GM19238 (cell line): ENCODE data around the gene DAZAP2.
A peak's percentile ranks its signal among the peaks of the same experiment; 100 is the strongest.
"Not testable (repeated sequence)": the region's sequence is repeated elsewhere in the genome, so short reads cannot be mapped to it uniquely, and the experiment has no call there.

Experiments used
- DNase-seq: peaks from one replicate; pipeline ENCODE4 v3.0.0; 2011; ENCODE audit warnings: low spot score; ENCODE audit not compliant: insufficient read length

The DAZAP2 gene

DNA sequence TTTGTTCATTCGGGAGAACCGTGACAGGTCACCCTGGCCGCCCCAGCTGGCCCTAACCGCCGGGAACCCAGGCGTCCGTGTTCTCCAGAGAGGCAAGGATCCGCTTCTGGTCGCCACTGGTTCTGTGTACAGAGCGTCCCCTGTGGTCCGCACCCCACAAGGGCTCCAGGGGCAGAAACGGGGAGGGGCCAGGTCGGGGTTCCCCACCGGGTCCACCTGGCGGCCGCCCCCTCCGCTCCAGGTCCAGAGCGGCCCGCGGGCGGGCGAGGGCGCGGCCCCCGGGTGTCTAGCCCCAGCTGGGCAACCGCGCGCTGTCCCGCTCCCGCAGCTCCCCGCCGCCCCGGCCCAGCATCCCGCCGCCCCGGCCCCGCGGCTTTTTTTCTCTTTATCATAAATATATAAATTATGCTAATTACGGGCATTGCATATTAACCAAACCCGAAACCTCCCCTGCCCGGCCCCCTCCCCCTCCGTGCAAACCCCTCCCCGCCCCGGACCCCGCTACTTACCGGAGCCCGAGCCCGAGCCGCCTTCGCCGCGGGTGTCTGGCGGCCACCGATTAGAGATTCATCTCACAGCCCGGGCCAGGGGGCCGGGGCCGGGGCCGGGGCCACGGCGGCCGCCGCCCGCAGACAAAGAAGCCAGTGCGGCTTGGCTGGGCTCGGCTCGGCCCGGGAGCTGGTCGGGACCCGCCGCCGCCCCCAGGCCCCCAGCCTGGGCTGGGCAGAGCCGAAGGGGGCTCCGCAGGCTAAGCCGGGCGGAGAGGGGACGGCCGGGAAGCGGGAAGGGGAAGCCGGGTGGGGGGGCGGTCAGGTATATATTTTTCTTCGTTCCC is 21.3 kb upstream of the DAZAP2 start:
- peak; percentile 77 for DNase-seq

DNA sequence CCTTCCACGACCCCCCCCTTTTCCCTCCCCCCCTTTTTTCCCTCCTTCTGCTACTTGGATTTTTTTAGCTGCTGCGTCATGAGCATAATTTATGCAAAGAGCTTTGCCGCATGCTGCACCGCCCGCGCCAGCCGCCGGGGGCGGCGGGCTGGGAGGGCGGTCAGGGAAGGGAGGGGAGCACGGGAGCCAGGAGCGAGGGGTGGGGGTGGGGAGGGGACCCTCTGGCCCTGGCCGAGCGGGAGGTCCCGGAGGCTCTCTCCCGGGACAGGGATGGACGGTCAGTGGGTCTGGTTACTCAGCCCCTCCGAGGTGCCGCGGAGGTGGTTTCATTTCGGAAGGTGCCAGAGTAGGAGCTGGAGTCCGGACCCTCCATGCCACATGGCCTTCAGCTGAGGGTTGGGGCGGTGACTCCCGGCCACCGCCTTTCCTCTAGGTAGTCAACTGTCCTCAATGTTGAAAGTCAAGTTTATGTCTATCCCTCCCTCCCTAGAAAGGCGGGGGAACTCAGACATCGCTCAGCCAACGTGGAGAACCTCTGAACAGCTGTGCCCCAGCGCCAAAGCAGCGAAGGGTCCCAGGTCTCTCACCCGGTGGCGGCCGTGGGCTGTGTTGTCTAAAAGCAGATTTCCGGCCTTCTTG is 20.5 kb upstream of the DAZAP2 start, which contains the start of gene POU6F1:
Gene POU6F1 (minus strand): TSS at position 95 of the 639 bp plus-strand sequence. CDS start 11,226 bp downstream, outside the sequence.
- DNase-seq, result peak; percentile 90

DNA sequence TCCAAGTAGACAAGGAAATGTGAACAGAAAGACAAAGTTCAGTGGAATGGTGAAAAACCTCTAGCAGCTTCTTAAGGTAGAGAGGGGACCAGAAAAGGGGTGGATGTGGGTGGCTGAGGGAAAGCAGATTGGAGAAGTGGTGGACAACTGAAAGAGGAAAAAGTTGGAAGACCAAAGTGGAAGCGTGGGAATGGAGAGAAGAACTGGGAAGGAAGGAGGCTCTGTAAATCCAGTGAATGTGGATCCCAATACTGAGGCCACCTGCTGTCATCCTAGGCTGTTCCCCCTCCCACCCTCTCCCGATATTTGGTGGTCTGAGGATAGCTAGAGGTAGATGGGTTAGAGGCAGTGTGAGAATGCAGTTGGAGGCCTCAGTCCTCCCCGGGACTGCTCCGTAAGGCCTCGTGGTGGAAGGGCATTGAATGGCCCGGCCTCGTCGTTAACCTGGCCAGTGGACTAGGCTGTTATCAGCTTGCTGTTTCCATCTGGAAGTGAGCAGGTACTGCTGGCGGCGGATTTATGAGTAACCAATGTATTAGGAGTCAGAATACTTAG is 19.9 kb upstream of the DAZAP2 start:
- DNase-seq, result no peak

DNA sequence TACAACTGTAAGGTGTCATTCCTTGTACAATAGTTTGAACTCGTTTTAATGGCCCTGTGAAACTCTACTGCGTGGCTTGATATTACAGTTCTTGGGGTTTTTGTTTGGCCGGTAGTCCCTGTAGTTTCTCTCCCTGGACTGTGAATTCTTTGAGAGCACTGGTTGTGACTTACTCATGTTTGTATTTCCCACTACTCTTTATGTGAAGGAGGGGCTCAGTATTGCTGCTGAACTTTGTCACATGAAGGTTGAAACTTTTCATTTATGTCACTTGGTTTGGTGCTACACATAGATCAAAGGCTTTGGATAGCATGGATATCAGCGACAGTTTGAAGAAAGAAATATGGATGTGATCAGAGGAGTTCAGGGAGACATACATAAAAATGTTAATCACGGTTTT is 19.3 kb upstream of the DAZAP2 start:
- DNase-seq, result no peak

DNA sequence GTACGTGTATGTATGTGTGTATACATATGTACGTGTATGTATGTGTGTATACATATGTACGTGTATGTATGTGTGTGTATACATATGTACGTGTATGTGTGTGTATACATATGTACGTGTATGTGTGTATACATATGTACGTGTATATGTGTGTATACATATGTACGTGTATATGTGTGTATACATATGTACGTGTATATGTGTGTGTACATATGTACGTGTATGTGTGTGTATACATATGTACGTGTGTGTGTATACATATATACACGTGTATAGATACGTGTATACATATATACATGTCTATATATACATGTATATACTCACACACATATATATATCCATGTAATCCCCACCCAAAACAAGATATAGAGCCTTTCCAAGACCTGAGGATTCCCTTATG is 18.8 kb upstream of the DAZAP2 start:
- DNase-seq, result not testable (repeated sequence)

DNA sequence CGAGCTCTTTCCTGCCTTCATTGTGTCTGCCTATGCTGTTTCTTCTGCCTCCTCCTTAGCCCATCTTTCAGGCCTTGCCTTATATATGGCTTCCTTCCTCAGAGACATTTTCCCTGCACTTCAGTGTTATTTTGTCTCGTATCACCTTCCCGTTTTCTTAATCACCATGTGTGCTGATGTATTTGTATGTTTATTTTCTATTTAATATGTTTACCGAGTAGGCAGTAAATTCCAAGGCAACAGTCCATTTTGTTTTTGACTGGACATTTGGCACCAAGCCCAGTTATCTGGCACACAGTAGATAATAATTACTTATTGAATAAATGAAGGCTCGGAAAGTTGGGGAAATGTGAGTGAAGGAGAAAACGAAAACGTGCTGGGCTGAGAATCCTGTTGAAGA is 16.2 kb upstream of the DAZAP2 start:
- DNase-seq, result no peak

DNA sequence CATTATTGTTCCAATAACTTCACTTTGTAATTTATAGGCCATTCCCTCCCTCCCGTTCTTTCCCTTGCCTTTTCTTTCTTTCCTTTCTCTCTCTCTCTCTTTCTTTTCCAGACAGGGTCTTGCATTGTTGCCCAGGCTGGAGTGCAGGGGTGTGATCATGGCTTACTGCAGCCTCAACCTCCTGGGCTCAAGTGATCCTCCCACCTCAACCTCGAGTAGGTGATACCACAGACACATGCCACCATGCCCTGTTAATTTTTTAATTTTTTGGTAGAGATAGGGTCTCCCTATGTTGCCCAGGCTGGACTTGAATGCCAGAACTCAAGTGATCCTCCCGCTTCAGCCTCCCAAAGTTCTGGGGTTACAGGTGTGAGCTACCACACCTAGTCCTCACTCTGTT is 14.0 kb upstream of the DAZAP2 start:
- no peak for DNase-seq

DNA sequence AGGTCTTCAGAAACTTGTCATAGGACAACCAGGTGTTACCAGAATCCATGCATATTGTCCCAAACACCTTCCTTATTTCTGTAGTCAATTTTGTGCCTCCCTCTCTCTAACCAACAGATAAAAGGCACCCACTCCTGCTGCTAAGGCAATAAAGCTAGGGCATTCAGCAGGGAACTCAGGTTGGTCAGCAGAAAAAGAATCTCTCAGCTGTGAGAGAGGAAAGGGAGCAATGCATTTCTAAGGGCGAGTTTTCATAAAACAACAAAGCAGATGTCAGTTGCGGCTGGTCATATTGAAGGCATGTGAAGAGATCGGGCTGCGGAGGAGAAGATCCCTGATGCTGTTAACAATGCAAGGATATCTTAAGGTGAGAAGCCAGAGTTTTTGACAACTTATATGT is 13.4 kb upstream of the DAZAP2 start:
- no peak for DNase-seq

DNA sequence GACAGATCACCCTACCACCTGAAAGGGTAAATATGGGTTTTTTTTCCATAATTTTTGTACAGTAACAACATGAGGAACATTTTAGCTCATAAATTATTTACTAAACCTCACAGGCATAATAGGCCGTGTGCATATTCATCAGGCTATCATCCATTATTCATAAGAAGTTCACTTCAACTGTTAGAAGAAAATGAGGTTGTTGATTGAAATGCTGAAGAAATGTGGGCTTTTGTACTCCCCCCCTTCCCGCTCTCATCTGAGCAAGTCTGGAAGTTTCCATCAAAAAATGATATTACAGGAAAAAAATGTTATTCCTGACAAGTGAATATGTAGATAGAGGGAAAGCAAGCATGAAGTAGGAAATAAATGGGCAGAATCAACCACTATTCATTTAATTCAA is 12.9 kb upstream of the DAZAP2 start:
- no peak for DNase-seq

DNA sequence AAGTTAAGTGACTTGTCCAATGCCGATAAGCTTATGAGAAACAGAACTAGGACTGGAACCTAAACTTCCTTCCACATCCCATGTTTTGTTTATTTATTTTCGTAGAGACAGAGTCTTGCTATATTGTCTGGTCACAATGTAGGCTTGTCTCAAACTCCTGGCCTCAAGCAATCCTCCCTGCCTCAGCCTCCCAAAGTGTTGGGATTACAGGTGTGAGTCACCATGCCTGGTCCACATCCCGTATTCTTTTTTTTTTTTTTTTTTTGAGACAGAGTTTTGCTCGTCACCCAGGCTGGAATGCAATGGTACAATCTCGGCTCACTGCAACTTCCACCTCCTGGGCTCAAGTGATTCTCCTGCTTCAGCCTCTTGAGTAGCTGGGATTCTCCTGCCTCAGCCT is 11.5 kb upstream of the DAZAP2 start:
- not testable (repeated sequence) for DNase-seq

DNA sequence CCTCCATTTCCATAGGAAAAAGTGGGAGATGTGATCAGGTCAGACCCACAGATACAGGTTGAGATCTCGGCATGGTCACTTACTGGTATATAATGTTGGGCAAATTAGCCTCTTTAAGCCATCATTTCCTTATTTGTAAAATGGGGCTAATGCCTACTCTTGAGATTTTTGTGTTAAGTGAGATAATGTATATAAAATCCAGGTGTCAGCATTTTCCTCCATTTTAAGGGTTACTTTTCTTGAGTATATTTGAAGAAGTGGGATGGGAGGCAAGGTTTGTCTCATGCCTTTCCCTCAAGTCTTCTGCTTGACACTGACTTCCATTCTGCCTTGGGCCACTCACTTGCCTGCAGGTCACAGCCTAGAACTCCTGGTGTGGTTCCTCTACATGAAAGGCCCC is 10.7 kb upstream of the DAZAP2 start:
- no peak for DNase-seq

DNA sequence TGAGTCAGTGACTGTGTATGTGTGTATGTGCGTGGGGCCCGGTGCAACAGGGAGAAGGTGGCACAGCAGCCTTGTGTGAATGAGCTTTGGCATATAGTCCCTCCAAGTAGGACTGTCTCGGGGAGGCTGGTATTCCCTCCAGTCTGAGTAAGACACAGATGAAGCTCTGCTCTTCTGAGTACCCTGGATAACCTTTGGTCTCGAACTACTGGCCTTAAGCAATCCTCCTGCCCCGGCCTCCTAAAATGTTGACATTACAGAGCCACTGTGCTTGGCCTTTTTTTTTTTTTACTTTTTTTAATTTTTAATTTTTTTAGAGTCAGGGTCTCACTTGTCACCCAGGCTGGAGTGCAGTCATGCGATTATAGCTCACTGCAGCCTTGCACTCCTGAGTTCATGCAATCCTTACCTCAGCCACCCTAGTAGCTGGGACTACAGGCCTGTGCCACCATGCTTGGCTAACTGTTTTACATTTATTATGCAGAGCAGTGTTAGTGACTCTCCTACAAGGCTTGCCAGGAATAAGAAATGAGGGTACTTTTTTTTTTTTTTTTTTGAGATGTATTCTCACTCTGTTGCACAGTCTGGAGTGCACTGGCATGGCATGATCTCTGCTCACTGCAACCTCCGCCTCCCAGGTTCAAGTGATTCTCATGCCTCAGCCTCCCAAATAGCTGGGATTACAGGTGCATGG is 9.4 kb upstream of the DAZAP2 start:
- DNase-seq, result no peak

DNA sequence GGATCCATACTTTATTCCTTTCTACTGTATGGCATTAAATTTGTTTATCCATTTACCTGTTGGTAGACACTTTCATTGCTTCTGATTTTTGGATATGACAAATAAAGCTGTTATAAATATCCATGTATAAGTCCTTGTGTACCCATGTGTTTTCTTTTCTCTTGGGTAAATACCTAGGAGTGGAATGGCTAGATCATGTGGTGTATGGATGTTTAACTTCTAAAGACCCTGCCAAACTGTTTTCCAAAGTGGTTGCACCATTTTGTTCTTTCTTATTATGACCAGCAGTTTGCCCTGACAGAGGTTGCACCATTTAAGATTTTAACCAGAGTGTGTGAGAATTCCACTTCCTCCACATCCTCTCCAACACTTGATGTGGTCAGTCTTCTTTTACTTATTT is 6.0 kb upstream of the DAZAP2 start:
- DNase-seq, result no peak

DNA sequence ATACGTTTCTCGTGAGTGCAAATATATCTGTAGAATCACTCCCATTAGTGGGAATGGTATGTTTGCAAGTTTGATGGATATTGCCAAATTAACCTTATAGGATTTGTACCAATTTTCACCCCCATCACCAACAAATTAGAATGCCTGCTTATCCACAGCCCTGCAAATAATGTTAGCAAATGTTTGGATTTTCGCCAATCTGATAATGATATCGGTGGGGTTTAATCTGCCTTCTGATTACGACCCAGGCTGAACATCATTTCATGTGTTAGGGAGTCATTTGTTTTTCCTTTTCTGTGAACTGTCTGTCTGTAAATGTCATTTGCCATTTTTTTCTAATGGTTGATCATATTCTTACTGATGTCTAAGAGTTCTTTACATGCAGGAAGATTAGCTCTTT is 4.1 kb upstream of the DAZAP2 start:
- no peak for DNase-seq

DNA sequence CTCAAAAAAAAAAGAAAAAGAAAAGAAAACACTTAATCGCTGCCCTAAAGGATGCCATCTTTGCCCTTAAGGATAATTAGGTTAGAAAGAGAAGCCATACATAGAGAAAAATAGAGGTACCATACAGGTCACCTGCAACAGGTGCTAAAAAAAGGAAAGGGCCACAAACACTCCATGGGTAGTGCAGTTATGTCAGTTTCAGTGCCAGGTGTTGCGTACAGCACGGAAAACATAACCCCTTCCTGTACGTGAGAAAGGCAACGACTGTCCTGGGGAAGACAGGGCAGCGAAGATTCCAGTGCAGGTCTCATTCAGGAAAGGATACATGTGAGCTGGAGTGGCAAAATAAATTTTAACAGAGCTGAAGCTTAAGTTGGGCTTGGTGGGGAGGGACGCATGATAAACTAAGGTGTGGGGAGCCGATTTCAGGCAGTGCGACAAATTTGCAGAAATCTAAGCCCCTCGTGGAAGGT is 553 bp upstream of the DAZAP2 start:
- peak; percentile 22 for DNase-seq

DNA sequence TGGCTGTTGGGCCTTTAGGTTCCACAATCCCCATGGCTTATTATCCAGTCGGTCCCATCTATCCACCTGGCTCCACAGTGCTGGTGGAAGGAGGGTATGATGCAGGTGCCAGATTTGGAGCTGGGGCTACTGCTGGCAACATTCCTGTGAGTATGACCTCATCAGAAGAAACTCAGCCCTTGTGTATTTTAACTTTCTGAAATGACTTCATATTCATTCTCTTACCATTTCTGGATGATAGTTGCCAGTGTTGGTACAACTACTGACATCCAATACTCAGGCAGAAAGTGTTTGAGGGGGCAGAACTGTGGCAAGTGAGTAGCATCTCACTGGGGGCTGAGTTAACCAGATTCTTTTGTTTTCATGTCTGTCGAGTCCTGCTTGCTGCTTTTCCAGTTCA is 2.3 kb downstream of the DAZAP2 start:
- no peak for DNase-seq

DNA sequence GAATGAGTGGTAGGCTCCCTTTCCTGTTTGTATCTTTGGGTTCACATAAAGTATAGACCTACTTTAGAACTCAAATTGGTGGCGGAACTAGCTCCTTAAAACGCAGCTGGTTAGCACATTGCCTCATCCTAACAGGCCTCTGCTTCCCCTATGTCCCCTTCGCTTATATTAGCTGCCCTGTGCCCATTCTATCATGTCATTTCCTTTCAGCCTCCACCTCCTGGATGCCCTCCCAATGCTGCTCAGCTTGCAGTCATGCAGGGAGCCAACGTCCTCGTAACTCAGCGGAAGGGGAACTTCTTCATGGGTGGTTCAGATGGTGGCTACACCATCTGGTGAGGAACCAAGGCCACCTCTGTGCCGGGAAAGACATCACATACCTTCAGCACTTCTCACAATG is 3.5 kb downstream of the DAZAP2 start:
- DNase-seq, result no peak

DNA sequence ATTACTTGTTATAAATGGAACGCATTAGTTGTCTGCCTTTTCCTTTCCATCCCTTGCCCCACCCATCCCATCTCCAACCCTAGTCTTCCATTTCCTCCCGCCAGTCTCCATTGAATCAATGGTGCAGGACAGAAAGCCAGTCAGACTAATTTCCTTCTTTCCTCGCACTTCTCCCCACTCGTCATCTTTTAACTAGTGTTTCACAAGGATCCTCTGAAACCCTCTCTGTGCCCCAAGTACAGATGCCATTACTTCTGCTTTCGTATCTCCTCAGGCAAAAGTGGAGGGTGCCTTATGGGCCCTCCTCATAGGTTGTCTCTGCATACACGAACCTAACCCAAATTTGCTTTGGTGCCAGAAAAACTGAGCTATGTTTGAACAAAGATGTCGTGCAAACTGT is 4.2 kb downstream of the DAZAP2 start:
- no peak for DNase-seq

DNA sequence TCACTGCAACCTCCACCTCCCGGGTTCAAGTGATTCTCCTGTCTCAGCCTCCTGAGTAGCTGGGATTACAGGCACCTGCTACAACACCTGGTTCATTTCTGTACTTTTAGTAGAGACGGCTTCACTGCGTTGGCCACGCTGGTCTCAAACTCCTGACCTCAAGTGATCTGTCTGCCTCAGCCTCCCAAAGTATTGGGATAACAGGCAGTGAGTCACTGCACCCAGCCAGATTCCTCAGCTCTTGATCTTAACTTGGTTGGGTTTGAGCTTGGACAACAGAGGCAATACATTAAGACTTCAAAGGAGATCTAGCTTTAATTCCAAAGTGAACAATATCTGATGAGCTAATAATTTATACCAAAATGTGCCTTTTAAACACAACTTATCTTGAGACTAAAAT is 5.6 kb downstream of the DAZAP2 start:
- no peak for DNase-seq

DNA sequence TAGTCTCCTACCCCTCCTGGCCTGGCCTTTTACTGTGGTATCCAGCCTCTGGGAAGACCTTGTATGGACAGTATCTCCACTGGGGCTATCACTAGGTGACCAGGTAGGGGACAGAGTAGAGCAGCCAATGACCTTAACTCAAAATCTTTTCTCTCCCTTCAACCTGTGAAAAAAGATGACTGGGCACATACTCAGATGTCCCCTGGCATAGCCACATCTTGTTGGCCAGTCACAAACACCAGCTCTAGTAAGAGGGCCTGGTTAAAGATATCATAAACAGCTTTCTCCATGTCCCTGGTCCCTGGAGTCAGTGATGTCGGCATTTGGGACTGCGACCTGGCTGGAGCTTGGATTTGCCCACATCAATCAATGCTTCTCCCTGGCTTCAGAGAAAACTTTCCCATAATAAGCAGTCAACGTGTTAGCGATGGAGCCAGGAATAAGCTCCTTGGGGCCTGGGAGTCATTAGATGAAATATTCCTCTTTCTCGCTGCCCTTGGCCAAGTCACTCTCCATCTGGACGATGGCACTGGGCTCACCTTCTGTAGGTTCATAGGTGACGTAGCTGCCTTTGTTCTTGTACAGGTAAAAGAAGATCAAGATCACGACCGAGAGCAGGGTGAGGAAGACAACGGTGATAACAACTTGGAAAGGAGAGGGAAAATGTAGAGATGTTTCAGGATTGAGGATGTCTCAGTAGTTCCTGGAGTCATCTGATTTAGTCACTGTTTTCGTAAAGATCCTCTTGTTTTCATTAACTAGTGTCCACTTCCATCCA is 7.0 kb downstream of the DAZAP2 start:
- DNase-seq, result no peak

DNA sequence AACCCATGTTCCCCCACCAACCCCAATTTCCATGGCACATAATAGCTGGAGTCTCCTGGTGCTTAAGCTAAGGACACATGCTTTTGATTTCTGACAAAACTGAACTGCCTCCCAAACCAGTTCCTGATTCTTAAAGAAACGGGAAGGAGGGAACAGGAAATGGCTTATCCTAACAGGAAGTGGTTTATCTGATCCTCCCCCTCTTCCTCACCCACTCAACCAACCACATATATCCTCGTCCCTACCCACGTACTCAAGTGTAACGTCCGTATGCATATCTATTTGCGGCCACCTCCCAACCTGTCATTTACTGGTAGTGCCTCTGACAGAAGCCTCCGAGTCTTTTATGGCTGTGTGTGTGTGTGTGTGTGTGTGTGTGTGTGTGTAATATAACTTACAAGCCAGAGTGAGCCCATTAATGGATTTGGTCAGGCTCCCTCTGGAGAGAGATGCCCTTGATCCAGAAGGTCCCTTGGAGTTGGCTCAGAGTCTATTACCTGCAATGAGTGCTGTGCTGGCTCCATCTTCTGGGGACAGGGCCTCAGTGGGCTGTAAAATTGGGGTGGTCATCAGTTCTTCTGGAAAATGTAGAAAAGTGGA is 7.7 kb downstream of the DAZAP2 start:
- DNase-seq, result no peak
